Head of caudate nucleus (tissue), 42 donors: Measurements from ENCODE around the gene DOK4.
"Not testable (repeated sequence)": the region's sequence is repeated elsewhere in the genome, so short reads cannot be mapped to it uniquely, and the experiment has no call there.

ENCODE experiments used
- DNase-seq, 42 donors: peaks; one replicate each; pipeline versions ENCODE4 v3.0.0 to v3.0.0-alpha.2; 2020 to 2021; ENCODE audit warnings: mixed read lengths in 7 of 42
- intact Hi-C: fragments of 100-400 bp; cut with DNase I; formaldehyde crosslinking; loops from one replicate; pipeline ENCODE4 v1.15.0; 2022

The DOK4 gene

GRCh38 chr16:57507136-57508034 lies 21.1 kb upstream of the DOK4 start:
- intact Hi-C loops, result no loop called here
- DNase-seq, result no peak

GRCh38 chr16:57505169-57505568 lies 18.9 kb upstream of the DOK4 start:
- no peak for DNase-seq
- intact Hi-C loops, result no loop called here

- intact Hi-C loops, result no loop called here
Measured at GRCh38 chr16:57504491-57504890, 18.2 kb upstream of the DOK4 start.

GRCh38 chr16:57504001-57504400 lies 17.7 kb upstream of the DOK4 start:
- no peak for DNase-seq
- intact Hi-C loops, result no loop called here

More at GRCh38 chr16:57504491-57504890, 18.2 kb upstream of the DOK4 start:
- DNase-seq, result no peak

GRCh38 chr16:57503366-57503765 lies 17.1 kb upstream of the DOK4 start:
- intact Hi-C loops, result no loop called here
- no peak for DNase-seq

- no peak for DNase-seq
- intact Hi-C loops, result no loop called here
Measured at GRCh38 chr16:57502048-57502775, 15.9 kb upstream of the DOK4 start.

- intact Hi-C loops, result no loop called here
- DNase-seq, result no peak
Measured at GRCh38 chr16:57501492-57501891, 15.2 kb upstream of the DOK4 start.

GRCh38 chr16:57500578-57501111 lies 14.4 kb upstream of the DOK4 start:
- intact Hi-C loops, result no loop called here
- DNase-seq, result no peak

GRCh38 chr16:57499941-57500340 lies 13.6 kb upstream of the DOK4 start:
- DNase-seq, intact Hi-C loops: not testable (repeated sequence)

GRCh38 chr16:57498031-57498430 lies 11.7 kb upstream of the DOK4 start:
- DNase-seq, result no peak
- intact Hi-C loops, result no loop called here

GRCh38 chr16:57497121-57497520 lies 10.8 kb upstream of the DOK4 start:
- intact Hi-C loops, result no loop called here

GRCh38 chr16:57493767-57494166 lies 7.5 kb upstream of the DOK4 start:
- intact Hi-C loops, result no loop called here

More at GRCh38 chr16:57497121-57497520, 10.8 kb upstream of the DOK4 start:
- no peak for DNase-seq

GRCh38 chr16:57489229-57489628 lies 2.9 kb upstream of the DOK4 start:
- no peak for DNase-seq
- intact Hi-C loops, result no loop called here

More at GRCh38 chr16:57493767-57494166, 7.5 kb upstream of the DOK4 start:
- DNase-seq, result no peak

- intact Hi-C loops, result no loop called here
- no peak for DNase-seq
Measured at GRCh38 chr16:57486858-57487834, 853 bp upstream of the DOK4 start.

- intact Hi-C loops, result no loop called here
- DNase-seq, result peak in 1 of 42 donors; percentile 14
Measured at GRCh38 chr16:57485091-57485915, 990 bp downstream of the DOK4 start.

GRCh38 chr16:57484515-57485005 lies 1.7 kb downstream of the DOK4 start:
- no peak for DNase-seq

GRCh38 chr16:57483725-57484514 lies 2.4 kb downstream of the DOK4 start:
- peak in 1 of 42 donors; percentile 13 for DNase-seq
- intact Hi-C loops, result no loop called here

More at GRCh38 chr16:57484515-57485005, 1.7 kb downstream of the DOK4 start:
- intact Hi-C loops, result no loop called here
